ENCODE data around the gene CAPN11.

- no peak for TF ChIP-seq CTCF (IDR thresholded peaks at IDR 0.05; ENCODE audit: low read depth, low read length)
- no peak for TF ChIP-seq EZH2phosphoT487 (IDR thresholded peaks at IDR 0.05; ENCODE audit: low read depth)
Observed at GRCh38 chr6:44207966-44208365, 49.3 kb downstream of the CAPN11 start.

Data from OCI-LY3 (cell line).